Right forelimb (tissue), 1 donor: ENCODE measurements around the gene PTH1R.

Experiments used
- DNase-seq: peaks from one replicate; pipeline ENCODE4 v3.0.0-alpha.2; 2018

Gene PTH1R

DNA sequence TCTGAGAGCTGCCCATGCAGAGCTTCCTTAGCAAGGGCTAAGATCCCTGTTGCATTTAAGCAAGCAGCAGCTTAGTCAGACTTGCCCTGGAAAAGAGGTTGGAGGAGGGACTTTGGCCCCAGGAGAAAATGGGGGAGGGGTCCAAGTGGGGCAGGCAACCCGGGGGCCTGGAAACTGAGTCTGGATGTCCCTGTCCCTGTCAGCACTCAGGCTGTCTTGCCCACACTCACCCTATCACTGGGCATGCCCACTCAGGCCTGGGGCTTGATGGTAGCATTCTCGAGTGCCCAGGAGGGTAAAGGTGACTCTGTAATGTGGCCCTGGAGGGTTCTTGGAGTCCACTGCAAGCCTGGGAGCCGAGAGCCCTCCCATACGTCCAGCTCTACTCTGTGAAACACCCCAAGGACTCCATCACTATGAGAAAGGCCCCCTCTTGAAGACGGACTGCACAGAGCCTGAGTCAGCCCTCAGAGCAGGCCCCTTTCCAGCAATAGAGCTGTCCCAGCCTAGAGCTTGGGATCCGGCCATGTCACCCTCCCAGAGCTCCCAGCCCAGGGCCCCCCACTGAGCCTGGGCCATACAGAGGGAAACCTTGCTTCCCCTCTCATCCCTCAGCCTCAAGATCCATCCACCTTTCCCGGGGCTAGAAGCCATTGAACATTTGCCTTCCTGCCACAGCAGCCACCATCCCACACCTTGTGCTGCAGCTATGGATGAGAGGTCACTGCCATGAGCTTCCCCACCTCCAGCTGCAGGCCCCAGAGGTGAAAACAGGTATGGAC, 27.6 kb upstream of the PTH1R start:
- DNase-seq: peak; percentile 41

DNA sequence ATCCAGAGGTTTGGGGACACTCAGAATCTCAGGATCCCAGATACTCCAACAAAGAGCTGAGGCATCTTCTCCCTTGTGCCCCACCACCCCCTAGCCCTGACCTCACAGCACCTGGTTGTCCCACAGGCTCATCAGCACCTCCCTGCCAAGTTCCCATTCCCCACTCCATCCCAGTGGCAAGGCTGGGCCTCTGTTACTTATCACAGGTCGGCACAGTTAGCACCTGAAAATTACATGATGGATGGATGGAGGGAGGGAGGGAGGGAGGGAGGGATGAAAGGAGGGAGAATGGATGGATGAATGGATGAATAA, 27.1 kb upstream of the PTH1R start:
- peak; percentile 35 for DNase-seq

GRCh38 chr3:46851364-46852333, 25.9 kb upstream of the PTH1R start:
- DNase-seq: peak; percentile 34

GRCh38 chr3:46852334-46852720, 25.2 kb upstream of the PTH1R start:
- DNase-seq: no peak

- DNase-seq: peak; percentile 26
Measured at GRCh38 chr3:46852839-46853355, 24.6 kb upstream of the PTH1R start.

DNA sequence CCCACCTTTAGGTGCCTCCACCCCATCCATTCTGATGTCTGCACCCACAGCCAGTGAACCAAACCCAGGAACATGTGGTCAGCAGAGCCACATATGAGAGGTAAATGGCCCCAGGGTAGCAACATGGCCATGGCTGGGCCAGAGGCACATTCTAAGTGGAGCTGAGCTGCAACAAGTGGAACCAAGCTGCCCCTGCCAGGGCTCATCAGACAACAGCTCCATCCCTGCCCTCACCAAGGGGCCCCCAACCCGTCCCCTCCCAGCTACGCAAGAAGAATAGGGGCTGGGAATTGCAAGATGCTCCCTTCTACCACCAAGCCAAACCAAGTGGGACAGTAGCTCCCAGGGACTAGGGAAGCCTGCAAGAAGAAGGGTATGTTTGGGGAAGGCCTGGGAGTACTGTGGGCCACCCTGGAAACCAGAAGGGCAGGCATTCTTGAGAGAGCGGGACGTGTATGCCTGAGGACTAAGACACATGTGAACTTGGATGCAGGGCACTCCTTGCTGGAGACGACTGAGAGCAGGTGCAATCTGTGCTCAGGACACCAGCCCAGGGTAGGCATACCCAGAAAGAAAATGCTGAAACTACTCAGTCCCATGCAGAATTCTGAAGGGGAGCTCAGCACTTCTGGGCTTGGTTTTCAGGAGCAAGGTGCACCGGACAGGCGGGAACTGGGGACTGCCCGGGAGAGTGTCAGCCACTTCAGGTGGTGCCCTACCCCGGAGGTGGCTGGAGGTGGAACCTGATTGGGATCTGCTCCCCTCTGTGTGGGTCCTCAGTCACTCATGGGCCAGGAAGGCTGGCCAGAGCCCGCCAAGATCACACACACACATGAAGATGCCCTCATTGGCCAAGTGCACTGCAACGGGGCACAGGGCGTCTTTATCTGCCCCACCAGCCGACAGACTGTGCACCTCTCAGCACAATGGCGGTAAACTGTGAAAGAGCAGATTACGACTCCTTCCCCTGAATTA, 23.8 kb upstream of the PTH1R start:
- DNase-seq: peak; percentile 37

DNA sequence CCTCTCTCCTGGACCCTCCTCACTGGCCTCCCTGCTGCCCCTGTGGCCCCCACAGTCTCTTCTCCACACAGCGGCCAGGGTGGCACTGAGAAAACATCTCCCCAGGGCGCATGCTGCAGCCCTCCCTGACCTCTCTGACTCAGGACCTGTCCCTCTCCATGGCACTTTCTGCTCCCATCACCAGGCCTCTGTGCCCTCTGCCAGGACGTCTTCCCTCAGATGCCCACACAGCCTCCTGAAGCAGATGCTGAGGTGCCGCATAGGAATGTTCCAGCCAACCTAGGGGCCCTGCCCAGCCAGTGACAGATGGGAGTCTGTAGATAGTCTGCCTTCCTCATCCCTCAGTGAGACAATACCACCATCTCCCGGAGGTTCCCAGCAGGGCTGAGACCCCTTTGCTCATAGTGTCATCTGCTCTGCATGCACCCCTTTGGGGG, 22.9 kb upstream of the PTH1R start:
- DNase-seq: no peak

GRCh38 chr3:46856576-46857471, 20.7 kb upstream of the PTH1R start:
- DNase-seq: peak; percentile 34

- peak; percentile 24 for DNase-seq
Measured at GRCh38 chr3:46857485-46858341, 19.8 kb upstream of the PTH1R start.

DNA sequence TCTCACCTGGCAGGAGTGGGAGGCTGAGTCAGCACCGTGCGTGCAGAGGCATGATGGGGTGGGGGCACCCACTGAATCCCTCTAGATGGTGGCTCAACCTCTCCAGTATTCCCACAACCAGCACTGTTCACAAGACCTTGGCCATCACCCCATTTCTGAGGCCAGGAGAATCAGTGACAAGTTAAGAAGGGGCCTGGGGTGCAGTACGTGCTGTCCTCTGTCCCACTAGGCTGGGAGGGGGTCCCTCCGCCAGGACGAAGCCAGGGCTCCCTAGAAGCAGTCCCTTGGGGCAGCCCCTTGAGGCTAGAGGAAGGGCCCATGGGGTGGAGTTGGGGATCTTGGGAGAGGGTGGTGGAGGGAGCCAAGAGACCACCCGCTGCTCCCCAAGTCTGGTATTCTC, 19.1 kb upstream of the PTH1R start:
- no peak for DNase-seq

DNA sequence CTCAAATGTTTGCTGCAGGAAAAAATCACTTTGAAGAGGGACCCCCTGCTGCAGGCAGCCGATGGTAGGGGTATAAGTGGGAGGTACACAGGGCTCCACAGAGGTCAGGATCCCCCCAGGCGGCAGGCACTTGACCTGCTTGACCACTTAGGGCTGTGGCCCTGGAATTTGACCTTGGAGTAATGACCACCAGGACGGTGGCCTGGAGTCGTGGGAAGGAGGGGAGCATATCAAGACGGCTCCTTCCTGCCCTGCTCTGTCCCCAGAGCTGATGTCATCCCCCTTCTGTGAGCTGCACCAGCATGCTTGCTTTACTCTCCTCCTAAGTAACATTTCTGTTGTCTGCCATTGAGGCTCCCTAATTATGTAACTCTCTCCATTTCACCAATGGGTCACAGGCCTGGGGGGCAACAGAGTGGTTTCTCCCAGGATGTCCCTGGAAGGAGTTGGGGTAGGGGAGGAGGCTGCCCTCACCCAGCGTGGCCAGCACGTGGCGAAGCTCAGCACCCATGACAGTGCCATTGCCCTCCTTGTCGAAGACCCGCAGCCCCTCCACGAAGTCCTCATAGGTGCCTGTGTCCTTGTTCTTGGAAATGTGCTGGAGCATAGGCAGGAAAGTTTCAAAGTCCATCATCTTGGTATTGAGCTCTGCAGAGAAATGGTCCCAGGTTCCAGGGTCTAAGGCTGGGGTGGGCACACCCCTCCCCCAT, 18.4 kb upstream of the PTH1R start:
- DNase-seq: peak; percentile 38

GRCh38 chr3:46860017-46860809, 17.3 kb upstream of the PTH1R start:
- peak; percentile 43 for DNase-seq

- DNase-seq: peak; percentile 33
Measured at GRCh38 chr3:46860810-46861604, 16.5 kb upstream of the PTH1R start.

GRCh38 chr3:46861605-46862368, 15.7 kb upstream of the PTH1R start:
- peak; percentile 33 for DNase-seq

- DNase-seq: peak; percentile 28
Measured at GRCh38 chr3:46862369-46863025, 15.0 kb upstream of the PTH1R start.

DNA sequence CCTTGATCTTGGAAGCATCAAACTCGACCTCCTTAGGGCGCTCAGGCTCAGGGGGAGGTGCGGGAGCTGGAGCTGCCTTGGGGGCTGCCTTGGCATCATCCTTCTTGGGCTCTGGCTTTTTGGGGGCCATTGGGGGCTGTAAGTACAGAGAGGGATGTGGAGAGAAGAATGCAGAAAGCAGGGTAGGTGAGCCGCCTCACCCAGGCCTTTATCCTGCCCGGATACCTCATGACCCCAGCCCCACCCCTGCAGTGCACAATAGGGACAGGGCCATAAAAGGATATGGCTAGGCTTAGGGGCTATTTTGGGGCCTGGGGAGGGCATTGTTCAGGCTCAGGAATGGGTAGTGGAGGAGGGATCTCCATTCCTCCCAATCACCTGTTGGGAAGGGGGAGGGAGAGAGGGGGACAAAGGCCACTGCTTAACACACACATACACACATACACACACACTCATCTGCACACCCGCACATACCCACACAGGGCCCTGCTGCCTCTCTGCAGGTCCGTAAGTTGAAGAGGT, 14.2 kb upstream of the PTH1R start, which contains the start of gene MYL3:
MYL3 (minus strand) TSS at position 184 of the 522 bp plus-strand sequence; CDS start at position 130, 54 bp downstream.
- DNase-seq: peak; percentile 45
